HEK293T (cell line): ENCODE results near the gene USP31.

Experiments
- CTCF ChIA-PET: fragments of 350-600 bp; formaldehyde crosslinking; extraction: SDS; loops from one replicate; lab custom pipeline; 2021; ENCODE audit warnings: antibody characterized with exemption, inconsistent platforms; lab: Yijun Ruan, JAX
- POLR2A ChIA-PET: fragments of 350-600 bp; formaldehyde crosslinking; extraction: SDS; loops from one replicate; lab custom pipeline; 2020; ENCODE audit warnings: antibody characterized with exemption, inconsistent platforms; lab: Yijun Ruan, JAX
- DNase-seq: peaks from one replicate; pipeline ENCODE4 v3.0.0; 2012; ENCODE audit warnings: mixed read lengths; ENCODE audit errors: extremely low spot score
- ARNT ChIP-seq: fragments of 450-650 bp; IDR thresholded peaks from 2 replicates; pipeline ENCODE4 v1.6.1; 2017; ENCODE audit warnings: mild to moderate bottlenecking
- BHLHE40 ChIP-seq: fragments of 450-650 bp; IDR thresholded peaks from 2 replicates; pipeline ENCODE4 v1.6.1; 2016; ENCODE audit warnings: mild to moderate bottlenecking, moderate library complexity, borderline replicate concordance
- CTBP1 ChIP-seq: fragments of 450-650 bp; IDR thresholded peaks from 2 replicates; pipeline ENCODE4 v1.6.1; 2016; ENCODE audit warnings: borderline replicate concordance
- ELF4 ChIP-seq: fragments of 450-650 bp; IDR thresholded peaks from 2 replicates; pipeline ENCODE4 v1.6.1; 2017; ENCODE audit warnings: antibody characterized with exemption
- FOXA1 ChIP-seq: fragments of 450-650 bp; IDR thresholded peaks from 2 replicates; pipeline ENCODE4 v1.6.1; 2016; ENCODE audit warnings: mild to moderate bottlenecking
- FOXK2 ChIP-seq: fragments of 450-650 bp; IDR thresholded peaks from 2 replicates; pipeline ENCODE4 v1.6.1; 2016; ENCODE audit warnings: mild to moderate bottlenecking
- FOXM1 ChIP-seq: fragments of 450-650 bp; IDR thresholded peaks from 2 replicates; pipeline ENCODE4 v1.6.1; 2017; ENCODE audit warnings: mild to moderate bottlenecking, borderline replicate concordance
- HDGF ChIP-seq: fragments of 450-650 bp; IDR thresholded peaks from 2 replicates; pipeline ENCODE4 v1.6.1; 2017; ENCODE audit warnings: antibody characterized with exemption, borderline replicate concordance
- L3MBTL2 ChIP-seq: fragments of 450-650 bp; conservative IDR thresholded peaks from 2 replicates; pipeline ENCODE4 v1.6.1; 2016; ENCODE audit warnings: mild to moderate bottlenecking
- LEF1 ChIP-seq: fragments of 450-650 bp; IDR thresholded peaks from 2 replicates; pipeline ENCODE4 v1.6.1; 2017; ENCODE audit warnings: mild to moderate bottlenecking, borderline replicate concordance
- NFRKB ChIP-seq: fragments of 450-650 bp; IDR thresholded peaks from 2 replicates; pipeline ENCODE4 v1.6.1; 2016; ENCODE audit warnings: mild to moderate bottlenecking, moderate library complexity
- SP1 ChIP-seq: fragments of 450-650 bp; IDR thresholded peaks from 2 replicates; pipeline ENCODE4 v1.6.1; 2017
- SUZ12 ChIP-seq: fragments of 450-650 bp; IDR thresholded peaks from 2 replicates; pipeline ENCODE4 v1.6.1; 2016; ENCODE audit warnings: mild to moderate bottlenecking
- TARDBP ChIP-seq: fragments of 450-650 bp; IDR thresholded peaks from 2 replicates; pipeline ENCODE4 v1.6.1; 2016
- ZNF384 ChIP-seq: fragments of 450-650 bp; IDR thresholded peaks from 2 replicates; pipeline ENCODE4 v1.6.1; 2016
- TF ChIP-seq, protein P1 (sequence below): fragments of 450-650 bp; IDR thresholded peaks from 2 replicates; pipeline ENCODE4 v1.6.1; 2016

USP31 gene

DNA sequence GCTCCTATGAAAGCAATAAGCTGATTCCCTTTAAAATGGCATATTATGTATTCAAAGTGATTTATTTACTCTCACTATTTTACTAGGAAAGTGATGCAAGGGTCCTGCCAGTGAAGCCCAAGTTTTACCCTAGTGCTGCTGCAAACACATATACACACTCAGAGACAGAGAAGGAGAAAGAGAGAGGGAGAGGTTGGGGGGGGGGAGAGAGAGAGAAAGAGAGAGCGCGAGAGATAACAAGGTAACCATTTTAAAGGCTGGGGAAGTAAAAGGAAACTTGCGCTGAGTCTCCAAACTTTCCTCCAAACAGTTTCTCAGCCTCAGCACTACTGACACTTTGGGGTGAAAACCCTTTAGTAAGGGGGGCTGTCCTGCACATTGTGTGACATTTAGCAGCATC is 5.9 kb downstream of the USP31 start:
- ChIA-PET POLR2A (interaction anchor here (0.7 kb wide), 1 partner anchor 156 kb away, joined by 3 read pairs; no protein-coding TSS in a partner anchor), CTCF (interaction anchor here (1.0 kb wide), 1 partner anchor 292 kb away, joined by 3 read pairs; no protein-coding TSS in a partner anchor)
- TF ChIP-seq TARDBP: no peak
- TF ChIP-seq FOXM1: no peak
- no peak for TF ChIP-seq ELF4
- TF ChIP-seq BHLHE40: no peak
- TF ChIP-seq, protein P1, sequence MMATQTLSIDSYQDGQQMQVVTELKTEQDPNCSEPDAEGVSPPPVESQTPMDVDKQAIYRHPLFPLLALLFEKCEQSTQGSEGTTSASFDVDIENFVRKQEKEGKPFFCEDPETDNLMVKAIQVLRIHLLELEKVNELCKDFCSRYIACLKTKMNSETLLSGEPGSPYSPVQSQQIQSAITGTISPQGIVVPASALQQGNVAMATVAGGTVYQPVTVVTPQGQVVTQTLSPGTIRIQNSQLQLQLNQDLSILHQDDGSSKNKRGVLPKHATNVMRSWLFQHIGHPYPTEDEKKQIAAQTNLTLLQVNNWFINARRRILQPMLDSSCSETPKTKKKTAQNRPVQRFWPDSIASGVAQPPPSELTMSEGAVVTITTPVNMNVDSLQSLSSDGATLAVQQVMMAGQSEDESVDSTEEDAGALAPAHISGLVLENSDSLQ: no peak
- no peak for TF ChIP-seq LEF1
- no peak for TF ChIP-seq FOXK2
- no peak for TF ChIP-seq NFRKB
- TF ChIP-seq ZNF384: no peak
- no peak for TF ChIP-seq SUZ12
- no peak for TF ChIP-seq L3MBTL2
- TF ChIP-seq FOXA1: no peak
- TF ChIP-seq ARNT: no peak
- TF ChIP-seq SP1: no peak
- no peak for TF ChIP-seq HDGF
- no peak for TF ChIP-seq CTBP1
- no peak for DNase-seq

DNA sequence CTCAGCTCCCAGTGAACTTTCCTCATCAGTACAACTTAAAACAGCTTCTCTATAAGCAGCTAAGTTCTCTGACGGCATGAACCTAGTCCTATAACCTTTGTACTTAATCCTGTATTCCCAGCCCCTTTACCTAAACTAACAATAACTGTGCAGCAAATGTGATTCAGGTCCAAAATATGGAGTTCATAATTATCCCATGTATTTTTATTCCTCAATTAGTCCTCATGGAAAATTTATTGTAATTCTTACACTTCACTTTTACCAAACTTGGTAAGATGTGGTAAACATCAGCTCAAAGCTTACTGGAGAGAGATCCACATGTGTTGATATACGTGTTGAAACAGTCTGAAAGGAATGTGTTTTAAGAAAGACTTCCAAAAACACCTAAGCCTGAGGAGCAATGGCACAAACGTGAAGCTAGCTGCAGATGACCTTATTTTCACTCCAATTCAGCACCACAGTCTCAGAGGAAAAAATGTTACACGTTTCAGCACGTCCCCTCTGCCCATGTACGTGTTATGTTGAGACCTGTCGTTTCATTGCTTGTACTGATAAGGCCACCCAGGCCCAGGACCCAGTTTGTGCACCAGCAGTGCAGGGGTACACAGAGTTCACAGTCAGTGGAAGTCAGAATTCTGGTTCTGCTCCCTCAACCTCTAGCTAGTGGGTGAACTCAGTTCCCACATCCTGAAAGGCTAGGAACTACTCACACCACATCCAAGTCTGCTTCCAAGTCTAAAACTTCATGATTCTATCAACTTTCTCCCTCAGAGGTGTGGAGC is 7.1 kb downstream of the USP31 start:
- ChIA-PET POLR2A (no interaction called here), CTCF (interaction anchor here (0.6 to 0.7 kb wide), 2 partner anchors 155 to 1580 kb away, joined by 3 read pairs; no protein-coding TSS in a partner anchor)

DNA sequence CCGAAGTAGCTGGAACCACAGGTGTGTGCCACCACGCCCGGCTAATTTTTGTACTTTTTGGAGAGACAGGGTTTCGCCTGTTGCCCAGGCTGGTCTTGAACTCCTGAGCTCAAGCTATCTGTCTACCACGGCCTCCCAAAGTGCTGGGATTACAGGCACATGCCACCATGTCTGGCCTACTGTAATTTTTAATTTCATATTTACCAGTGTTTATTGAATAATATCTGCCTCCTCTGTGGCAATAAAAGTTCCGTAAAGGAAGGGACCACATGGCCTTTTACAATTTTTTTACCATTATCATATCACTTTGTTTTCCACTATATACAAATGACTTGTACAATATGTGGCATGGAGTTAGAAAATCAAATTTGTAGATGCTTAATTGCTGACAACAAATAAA is 7.8 kb downstream of the USP31 start:
- TF ChIP-seq BHLHE40 (no peak), NFRKB (no peak), L3MBTL2 (no peak), SP1 (no peak), ELF4 (no peak), HDGF (no peak), ZNF384 (no peak), FOXA1 (no peak), ARNT (no peak), TARDBP (no peak), FOXM1 (no peak), CTBP1 (no peak), LEF1 (no peak), FOXK2 (no peak), SUZ12 (no peak)
- TF ChIP-seq, protein P1: no peak
- POLR2A ChIA-PET: no interaction called here
- DNase-seq: no peak
- CTCF ChIA-PET: interaction anchor here (0.6 kb wide), 1 partner anchor 1581 kb away, joined by 3 read pairs; no protein-coding TSS in a partner anchor

More for the DNA sequence above, 7.1 kb downstream of the USP31 start:
- DNase-seq: no peak
- TF ChIP-seq TARDBP: no peak
- no peak for TF ChIP-seq ELF4
- TF ChIP-seq ARNT: no peak
- TF ChIP-seq FOXA1: no peak
- TF ChIP-seq BHLHE40: no peak
- TF ChIP-seq LEF1: no peak
- no peak for TF ChIP-seq L3MBTL2
- no peak for TF ChIP-seq FOXK2
- TF ChIP-seq HDGF: no peak
- TF ChIP-seq SUZ12: no peak
- TF ChIP-seq SP1: no peak
- TF ChIP-seq FOXM1: no peak

DNA sequence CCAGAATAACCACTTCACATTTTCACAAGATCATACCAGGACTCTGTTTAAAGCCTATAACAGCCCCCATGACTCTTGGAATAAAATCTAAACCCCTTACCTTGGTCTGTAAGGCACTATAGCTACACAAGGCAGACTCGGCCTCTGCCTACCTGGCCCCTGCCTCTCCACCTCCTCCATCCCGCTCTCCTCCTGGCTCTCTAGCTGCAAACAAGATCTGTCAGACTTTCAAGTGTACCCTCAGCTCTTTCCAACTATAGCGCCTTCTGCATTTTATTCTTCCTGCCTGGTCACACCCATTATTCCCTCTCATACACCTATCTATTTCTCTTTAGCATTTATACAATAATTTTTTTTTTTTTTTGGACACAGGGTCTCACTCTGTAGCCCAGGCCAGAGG is 8.2 kb downstream of the USP31 start:
- POLR2A ChIA-PET: no interaction called here
- DNase-seq: no peak
- TF ChIP-seq CTBP1: no peak
- TF ChIP-seq FOXM1: no peak
- TF ChIP-seq SUZ12: no peak
- TF ChIP-seq ARNT: no peak
- no peak for TF ChIP-seq NFRKB
- no peak for TF ChIP-seq ELF4
- TF ChIP-seq, protein P1: no peak
- no peak for TF ChIP-seq TARDBP
- no peak for TF ChIP-seq HDGF
- no peak for TF ChIP-seq FOXK2
- TF ChIP-seq SP1: no peak
- no peak for TF ChIP-seq ZNF384
- TF ChIP-seq LEF1: no peak
- no peak for TF ChIP-seq L3MBTL2
- TF ChIP-seq FOXA1: no peak
- no peak for TF ChIP-seq BHLHE40
- CTCF ChIA-PET: interaction anchor here (0.6 kb wide), 1 partner anchor 1582 kb away, joined by 3 read pairs; no protein-coding TSS in a partner anchor

DNA sequence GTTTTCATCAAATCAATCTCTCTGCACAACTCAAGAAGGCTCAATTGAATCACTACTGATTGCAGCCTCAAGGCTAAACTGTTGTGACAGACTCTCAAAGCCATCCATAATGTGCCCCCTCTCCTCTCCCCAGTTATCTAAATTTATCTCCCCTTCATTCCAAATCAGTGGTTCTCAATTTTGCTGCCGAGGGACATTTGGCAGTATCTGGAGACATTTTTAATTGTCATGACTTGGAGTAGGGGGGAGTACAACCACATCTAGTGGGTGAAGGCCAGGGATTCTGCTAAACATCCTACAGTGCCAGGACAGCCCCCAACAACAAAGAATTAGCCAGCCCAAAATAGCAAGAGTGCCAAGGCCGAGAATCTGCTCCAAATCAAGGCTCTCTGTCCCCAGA is 9.1 kb downstream of the USP31 start:
- CTCF ChIA-PET: no interaction called here
- TF ChIP-seq SP1 (no peak), SUZ12 (no peak), CTBP1 (no peak), FOXK2 (no peak), L3MBTL2 (no peak), ELF4 (no peak), HDGF (no peak), TARDBP (no peak), FOXM1 (no peak), LEF1 (no peak), ZNF384 (no peak), BHLHE40 (no peak), NFRKB (no peak), ARNT (no peak), FOXA1 (no peak)
- TF ChIP-seq, protein P1: no peak
- no peak for DNase-seq
- POLR2A ChIA-PET: no interaction called here
